ENCODE results near the gene JPT2. TPM values are rescaled to one million over a fixed set of nuclear protein-coding genes. Genes with fewer than 3 reads are reported as not detected.

Gene JPT2
- total RNA-seq, 4 donors from 2014 or later, result 12.0 to 31.5 (median 25.1) TPM

GRCh38 chr16:1670866-1671265 lies 7.2 kb upstream of the JPT2 start:
- H3K36me3 ChIP-seq, result peaks cover 0 to 67% (median 29%) of the 10 kb centered on the region in 4 donors
- no peak overlapping the region for H3K4me3 ChIP-seq
- 90 to 100% methylated on average over 2 to 7 of the region's 7 CpGs for WGBS, 2 donors (ENCODE audit: low coverage in 1 of 2)
- DNase-seq, result no peak
- TF ChIP-seq EP300 (IDR thresholded peaks at IDR 0.05; ENCODE audit: low read depth) (no peak), POLR2A (IDR thresholded peaks at IDR 0.05) (no peak), POLR2AphosphoS5 (IDR thresholded peaks at IDR 0.05) (no peak)
- TF ChIP-seq, protein P1, sequence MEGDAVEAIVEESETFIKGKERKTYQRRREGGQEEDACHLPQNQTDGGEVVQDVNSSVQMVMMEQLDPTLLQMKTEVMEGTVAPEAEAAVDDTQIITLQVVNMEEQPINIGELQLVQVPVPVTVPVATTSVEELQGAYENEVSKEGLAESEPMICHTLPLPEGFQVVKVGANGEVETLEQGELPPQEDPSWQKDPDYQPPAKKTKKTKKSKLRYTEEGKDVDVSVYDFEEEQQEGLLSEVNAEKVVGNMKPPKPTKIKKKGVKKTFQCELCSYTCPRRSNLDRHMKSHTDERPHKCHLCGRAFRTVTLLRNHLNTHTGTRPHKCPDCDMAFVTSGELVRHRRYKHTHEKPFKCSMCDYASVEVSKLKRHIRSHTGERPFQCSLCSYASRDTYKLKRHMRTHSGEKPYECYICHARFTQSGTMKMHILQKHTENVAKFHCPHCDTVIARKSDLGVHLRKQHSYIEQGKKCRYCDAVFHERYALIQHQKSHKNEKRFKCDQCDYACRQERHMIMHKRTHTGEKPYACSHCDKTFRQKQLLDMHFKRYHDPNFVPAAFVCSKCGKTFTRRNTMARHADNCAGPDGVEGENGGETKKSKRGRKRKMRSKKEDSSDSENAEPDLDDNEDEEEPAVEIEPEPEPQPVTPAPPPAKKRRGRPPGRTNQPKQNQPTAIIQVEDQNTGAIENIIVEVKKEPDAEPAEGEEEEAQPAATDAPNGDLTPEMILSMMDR (IDR thresholded peaks at IDR 0.05), result no peak
- in situ Hi-C loops (cut with MboI; ENCODE audit: low pct_ligation_motif_present in 1 of 4, low pct_unique_long_range_greater_than_20kb in 1 of 4, low sequenced_read_pairs in 3 of 4), result no loop called here
- H3K9me3 ChIP-seq, result no peaks in the 10 kb centered on the region
- H3K27me3 ChIP-seq, result no peaks in the 10 kb centered on the region
- no peaks in the 10 kb centered on the region for H3K4me1 ChIP-seq
- no peak overlapping the region for H3K27ac ChIP-seq
- intact Hi-C loops (cut with DNase I; ENCODE audit: low total_unique reads), result no loop called here

GRCh38 chr16:1673424-1674151 lies 4.5 kb upstream of the JPT2 start:
- Histone ChIP-seq H3K36me3 (peaks cover 0 to 59% (median 17%) of the 10 kb centered on the region in 4 donors), H3K4me1 (peaks cover 0 to 10% (median 4%) of the 10 kb centered on the region in 4 donors), H3K27ac (no peak overlapping the region), H3K4me3 (no peak overlapping the region), H3K9me3 (no peaks in the 10 kb centered on the region), H3K27me3 (no peaks in the 10 kb centered on the region)
- intact Hi-C loops (cut with DNase I; ENCODE audit: low total_unique reads) (no loop called here), in situ Hi-C loops (cut with MboI; ENCODE audit: low pct_ligation_motif_present in 1 of 4, low pct_unique_long_range_greater_than_20kb in 1 of 4, low sequenced_read_pairs in 3 of 4) (no loop called here)
- 95% methylated on average over 26 of the region's 26 CpGs; no CpG with 5 or more reads in 1 of the 2 donors for WGBS, 2 donors (ENCODE audit: low coverage in 1 of 2)
- TF ChIP-seq, protein P1 (IDR thresholded peaks at IDR 0.05), result no peak
- TF ChIP-seq POLR2AphosphoS5 (IDR thresholded peaks at IDR 0.05) (no peak), POLR2A (IDR thresholded peaks at IDR 0.05) (no peak), EP300 (IDR thresholded peaks at IDR 0.05; ENCODE audit: low read depth) (no peak)
- DNase-seq, result no peak

GRCh38 chr16:1674306-1674705 lies 3.8 kb upstream of the JPT2 start:
- H3K4me1 ChIP-seq, result peaks cover 3 to 16% (median 10%) of the 10 kb centered on the region in 4 donors
- no peak for DNase-seq
- H3K27ac ChIP-seq, result no peak overlapping the region
- peaks cover 0 to 52% (median 13%) of the 10 kb centered on the region in 4 donors for H3K36me3 ChIP-seq
- no peaks in the 10 kb centered on the region for H3K9me3 ChIP-seq
- WGBS, 2 donors (ENCODE audit: low coverage in 1 of 2), result 80% methylated on average over 7 of the region's 7 CpGs; no CpG with 5 or more reads in 1 of the 2 donors
- intact Hi-C loops (cut with DNase I; ENCODE audit: low total_unique reads), result no loop called here
- no peak overlapping the region for H3K4me3 ChIP-seq
- no peak for TF ChIP-seq EP300 (IDR thresholded peaks at IDR 0.05; ENCODE audit: low read depth)
- TF ChIP-seq POLR2A (IDR thresholded peaks at IDR 0.05), result no peak
- TF ChIP-seq POLR2AphosphoS5 (IDR thresholded peaks at IDR 0.05), result no peak
- TF ChIP-seq, protein P1 (IDR thresholded peaks at IDR 0.05), result no peak
- in situ Hi-C loops (cut with MboI; ENCODE audit: low pct_ligation_motif_present in 1 of 4, low pct_unique_long_range_greater_than_20kb in 1 of 4, low sequenced_read_pairs in 3 of 4), result no loop called here
- no peaks in the 10 kb centered on the region for H3K27me3 ChIP-seq

GRCh38 chr16:1674751-1675664 lies 3.1 kb upstream of the JPT2 start:
- H3K4me3 ChIP-seq, result no peak overlapping the region
- H3K27ac ChIP-seq, result no peak overlapping the region
- no peak for TF ChIP-seq EP300 (IDR thresholded peaks at IDR 0.05; ENCODE audit: low read depth)
- TF ChIP-seq POLR2A (IDR thresholded peaks at IDR 0.05), result no peak
- TF ChIP-seq, protein P1 (IDR thresholded peaks at IDR 0.05), result no peak
- TF ChIP-seq POLR2AphosphoS5 (IDR thresholded peaks at IDR 0.05), result no peak
- in situ Hi-C loops (cut with MboI; ENCODE audit: low pct_ligation_motif_present in 1 of 4, low pct_unique_long_range_greater_than_20kb in 1 of 4, low sequenced_read_pairs in 3 of 4), result no loop called here
- peaks cover 0 to 46% (median 10%) of the 10 kb centered on the region in 4 donors for H3K36me3 ChIP-seq
- H3K4me1 ChIP-seq, result peaks cover 3 to 17% (median 12%) of the 10 kb centered on the region in 4 donors
- intact Hi-C loops (cut with DNase I; ENCODE audit: low total_unique reads), result no loop called here
- WGBS, 2 donors (ENCODE audit: low coverage in 1 of 2), result 93% methylated on average over 19 of the region's 19 CpGs; no CpG with 5 or more reads in 1 of the 2 donors
- no peaks in the 10 kb centered on the region for H3K27me3 ChIP-seq
- no peak for DNase-seq
- H3K9me3 ChIP-seq, result no peaks in the 10 kb centered on the region
